ENCODE measurements around the gene CD86. TPM values are rescaled to one million over a fixed set of nuclear protein-coding genes. Genes with fewer than 3 reads are reported as not detected.

Gene CD86
- total RNA-seq, 6 donors from 2014 or later, result 4.2 to 27.8 (median 14.4) TPM

GRCh38 chr3:122021811-122022401 lies 33.3 kb upstream of the CD86 start, which contains the start of gene ILDR1:
ILDR1 (minus strand) TSS chr3:122022247; CDS start chr3:122022077, 170 bp downstream.
- peak within 1 kb of the TSS; percentile 32 to 71 (median 63) for H3K27ac ChIP-seq

GRCh38 chr3:122023335-122023910 lies 31.7 kb upstream of the CD86 start:
- 53 to 67% methylated on average over 8 of the region's 8 CpGs for WGBS, 2 donors
- Histone ChIP-seq H3K36me3 (no peaks in the 10 kb centered on the region), H3K4me1 (peaks cover 0 to 9% (median 0%) of the 10 kb centered on the region in 4 donors), H3K9me3 (no peaks in the 10 kb centered on the region), H3K4me3 (no peak overlapping the region), H3K27me3 (peaks cover 0 to 5% (median 0%) of the 10 kb centered on the region in 4 donors), H3K27ac (no peak overlapping the region)
- ATAC-seq (ENCODE audit: low FRiP score in 2 of 2) (no peak), DNase-seq (no peak)
- TF ChIP-seq CTCF (IDR thresholded peaks at IDR 0.05), result no peak
- TF ChIP-seq POLR2A (IDR thresholded peaks at IDR 0.05), result no peak
- TF ChIP-seq EP300 (IDR thresholded peaks at IDR 0.05), result no peak
- no peak for TF ChIP-seq POLR2AphosphoS5 (IDR thresholded peaks at IDR 0.05)

More at GRCh38 chr3:122021811-122022401, 33.3 kb upstream of the CD86 start, which contains the start of gene ILDR1:
- ATAC-seq (ENCODE audit: low FRiP score in 2 of 2) (peak; percentile 80 to 89), DNase-seq (peak; percentile 70 to 92)
- H3K27me3 ChIP-seq, result peaks cover 0 to 5% (median 0%) of the 10 kb centered on the region in 4 donors
- H3K9me3 ChIP-seq, result no peaks in the 10 kb centered on the region
- 17 to 19% methylated on average over 14 to 17 of the region's 43 CpGs for WGBS, 2 donors
- H3K4me3 ChIP-seq, result peak within 1 kb of the TSS; percentile 7 to 60 (median 54)
- H3K36me3 ChIP-seq, result no peaks in the 10 kb centered on the region
- TF ChIP-seq POLR2A (IDR thresholded peaks at IDR 0.05) (peak in 1 of 4 donors; percentile 62), POLR2AphosphoS5 (IDR thresholded peaks at IDR 0.05) (no peak), CTCF (IDR thresholded peaks at IDR 0.05) (peak in 2 of 6 experiments; percentile 7 to 13), EP300 (IDR thresholded peaks at IDR 0.05) (no peak)
- H3K4me1 ChIP-seq, result peaks cover 0 to 9% (median 0%) of the 10 kb centered on the region in 4 donors

GRCh38 chr3:122024800-122025199 lies 30.4 kb upstream of the CD86 start:
- Histone ChIP-seq H3K4me1 (peaks cover 0 to 9% (median 0%) of the 10 kb centered on the region in 4 donors), H3K4me3 (no peak overlapping the region), H3K36me3 (no peaks in the 10 kb centered on the region), H3K27ac (no peak overlapping the region), H3K9me3 (no peaks in the 10 kb centered on the region), H3K27me3 (peaks cover 0 to 5% (median 0%) of the 10 kb centered on the region in 4 donors)
- ATAC-seq (ENCODE audit: low FRiP score in 2 of 2) (no peak), DNase-seq (no peak)
- WGBS, 2 donors, result 37 to 72% methylated on average over 2 of the region's 2 CpGs
- TF ChIP-seq POLR2A (IDR thresholded peaks at IDR 0.05) (no peak), EP300 (IDR thresholded peaks at IDR 0.05) (no peak), POLR2AphosphoS5 (IDR thresholded peaks at IDR 0.05) (no peak), CTCF (IDR thresholded peaks at IDR 0.05) (no peak)

- H3K4me3 ChIP-seq, result no peak overlapping the region
- H3K36me3 ChIP-seq, result no peaks in the 10 kb centered on the region
- no peak overlapping the region for H3K27ac ChIP-seq
- ATAC-seq (ENCODE audit: low FRiP score in 2 of 2), result no peak
- H3K27me3 ChIP-seq, result peaks cover 0 to 5% (median 0%) of the 10 kb centered on the region in 4 donors
- H3K9me3 ChIP-seq, result no peaks in the 10 kb centered on the region
- peaks cover 0 to 9% (median 0%) of the 10 kb centered on the region in 4 donors for H3K4me1 ChIP-seq
- no peak for TF ChIP-seq EP300 (IDR thresholded peaks at IDR 0.05)
- TF ChIP-seq CTCF (IDR thresholded peaks at IDR 0.05), result no peak
- TF ChIP-seq POLR2A (IDR thresholded peaks at IDR 0.05), result no peak
- no peak for TF ChIP-seq POLR2AphosphoS5 (IDR thresholded peaks at IDR 0.05)
- no peak for DNase-seq
Measured at GRCh38 chr3:122025296-122025695, 29.9 kb upstream of the CD86 start.
